HG03565 (cell line): ENCODE measurements around the gene BNC2.
"Not testable (repeated sequence)": the region's sequence is repeated elsewhere in the genome, so short reads cannot be mapped to it uniquely, and the experiment has no call there.

Experiments
- ATAC-seq: cut with Tn5 transposase; IDR thresholded peaks from one replicate; pipeline ENCODE4 v1.9.1; 2021; ENCODE audit warnings: mild to moderate bottlenecking, moderate library complexity; ENCODE audit not compliant: unreplicated experiment

BNC2 gene

DNA sequence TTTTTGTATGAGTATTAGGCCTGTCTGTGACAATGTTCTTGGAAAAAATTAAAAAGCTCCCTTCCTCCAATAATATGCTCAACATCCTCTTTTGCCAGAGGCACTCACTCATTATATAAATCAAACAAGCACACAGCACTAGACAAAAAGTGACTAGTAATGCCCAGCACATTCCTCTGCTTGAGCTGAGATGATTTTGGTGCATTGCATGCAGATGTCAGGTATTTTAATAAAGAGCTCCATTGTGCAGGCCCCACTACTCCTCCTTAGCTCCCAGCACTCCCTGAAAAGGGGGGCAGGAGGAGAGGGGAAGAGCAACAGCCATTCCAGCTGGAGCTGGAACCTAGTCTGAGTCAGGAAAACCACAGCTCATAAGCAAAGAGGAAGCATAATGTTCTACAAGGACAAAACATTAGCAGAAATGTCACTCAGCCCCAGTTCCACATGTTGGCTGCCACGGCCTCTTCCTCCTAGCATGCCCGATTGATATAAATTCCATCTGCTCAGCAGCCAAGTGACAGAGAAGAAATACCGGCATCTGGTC, 348.5 kb downstream of the BNC2 start:
- no peak for ATAC-seq

DNA sequence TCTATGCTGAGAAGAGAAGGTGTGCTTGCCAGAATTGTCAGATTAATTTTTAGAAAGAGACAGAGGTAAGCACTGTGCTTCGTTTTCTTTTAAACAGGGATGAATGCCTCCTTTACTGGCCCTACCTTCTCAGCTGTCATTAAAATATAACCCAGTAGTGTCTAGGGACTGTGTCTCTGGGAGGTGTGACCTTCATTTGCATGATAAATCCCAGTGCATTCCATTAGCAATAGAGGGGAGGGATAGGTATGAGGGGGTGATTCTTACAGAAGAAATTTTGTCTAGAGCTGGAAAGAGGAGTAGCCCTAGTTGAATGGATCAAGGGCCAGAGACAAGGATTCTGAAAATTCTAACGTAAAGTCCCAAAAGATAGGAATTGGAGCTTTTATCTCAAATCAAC, 351.5 kb downstream of the BNC2 start:
- no peak for ATAC-seq

DNA sequence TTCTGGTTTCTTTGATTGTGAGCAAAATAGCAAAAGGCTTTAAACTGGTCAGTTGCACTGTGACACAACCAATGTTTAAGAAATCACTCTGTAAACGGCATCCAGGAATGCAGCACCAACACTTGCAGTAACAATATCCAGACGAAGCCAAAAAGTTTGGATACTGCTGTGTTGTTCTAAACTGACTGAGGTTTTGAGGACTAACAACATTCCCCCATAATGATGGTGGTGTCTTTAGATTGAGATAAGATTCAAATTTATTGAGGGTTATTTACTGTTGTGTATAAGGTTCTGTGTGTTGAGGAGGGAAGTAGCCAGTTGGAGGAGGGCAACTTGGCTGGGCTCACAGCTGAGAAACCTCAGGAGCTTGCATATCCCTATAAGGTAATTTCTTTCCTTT, 353.6 kb downstream of the BNC2 start:
- no peak for ATAC-seq

DNA sequence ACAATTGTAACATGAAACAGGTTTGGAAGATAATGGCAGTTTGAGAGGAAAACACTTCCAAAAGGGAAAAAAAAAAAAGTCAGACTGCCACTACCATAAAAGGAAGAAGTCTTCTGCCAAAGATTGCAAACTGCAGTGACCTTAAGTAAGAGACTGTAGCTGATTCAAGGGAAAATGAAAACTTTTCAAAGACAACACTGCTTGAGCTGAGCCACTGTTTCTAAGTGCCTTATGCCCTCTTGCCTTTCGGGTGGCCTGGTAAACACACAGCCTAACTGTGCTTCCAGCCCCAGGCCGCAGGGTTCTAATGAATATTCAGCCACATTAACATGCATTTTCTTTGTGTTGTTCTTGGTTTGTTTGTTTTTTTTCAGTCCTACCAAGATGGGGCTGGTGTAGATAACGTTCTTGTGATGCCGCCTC, 354.6 kb downstream of the BNC2 start:
- ATAC-seq = no peak

DNA sequence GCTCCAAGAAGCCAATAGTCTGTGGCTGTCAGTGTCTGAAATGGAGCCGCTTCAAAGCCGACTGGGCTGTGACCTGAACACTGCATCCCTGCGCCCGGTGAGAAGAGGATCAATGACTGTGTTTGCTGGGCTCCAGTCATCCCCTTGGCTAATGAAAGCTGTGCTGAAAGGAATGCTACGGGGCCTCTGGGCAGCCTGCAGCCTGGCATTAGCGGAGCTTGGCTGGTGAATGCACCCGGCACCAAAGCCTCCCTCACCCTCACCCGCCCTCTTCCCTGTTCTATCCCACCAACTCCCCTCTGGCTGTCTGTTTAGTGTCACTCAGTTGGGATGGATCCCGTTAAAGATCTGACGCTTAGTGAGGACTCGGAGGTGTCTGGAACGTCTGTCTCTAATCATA, 355.3 kb downstream of the BNC2 start:
- no peak for ATAC-seq

DNA sequence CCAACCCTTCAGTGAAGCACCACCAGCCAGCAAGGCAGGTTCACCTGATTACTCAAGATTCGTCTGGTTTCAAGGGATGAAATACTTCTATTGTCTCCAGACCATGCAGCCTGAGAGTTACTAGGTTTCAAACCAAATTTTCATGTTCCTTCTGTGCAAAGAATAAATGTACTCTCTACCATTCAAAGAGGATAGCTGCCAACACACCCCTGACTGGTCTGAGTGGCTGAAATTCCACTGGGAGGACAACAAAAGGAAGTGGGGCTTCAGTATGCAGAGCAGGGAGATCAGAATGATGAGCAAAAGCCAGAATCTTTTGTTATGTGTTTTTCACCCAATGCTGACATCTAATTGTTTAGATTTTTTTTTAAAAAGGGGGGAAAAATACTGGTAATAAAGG, 356.3 kb downstream of the BNC2 start:
- no peak for ATAC-seq

DNA sequence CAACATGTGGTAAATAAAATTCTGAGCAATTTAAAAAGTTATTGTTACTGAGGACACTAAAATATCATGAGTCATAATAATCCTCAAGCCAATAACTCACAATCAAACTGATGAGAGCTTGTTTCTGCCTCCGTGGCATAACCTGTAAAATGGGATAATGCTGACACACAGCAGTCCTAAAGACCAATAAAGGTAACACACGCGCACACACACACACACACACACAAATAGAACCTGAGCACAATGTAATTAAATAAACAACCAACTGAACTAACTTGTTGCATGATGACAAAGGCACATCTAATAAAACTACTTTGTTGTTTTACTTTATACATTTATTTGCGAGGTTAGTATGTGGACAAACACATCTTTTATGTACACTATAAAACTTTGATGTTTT, 358.2 kb downstream of the BNC2 start:
- ATAC-seq = no peak

DNA sequence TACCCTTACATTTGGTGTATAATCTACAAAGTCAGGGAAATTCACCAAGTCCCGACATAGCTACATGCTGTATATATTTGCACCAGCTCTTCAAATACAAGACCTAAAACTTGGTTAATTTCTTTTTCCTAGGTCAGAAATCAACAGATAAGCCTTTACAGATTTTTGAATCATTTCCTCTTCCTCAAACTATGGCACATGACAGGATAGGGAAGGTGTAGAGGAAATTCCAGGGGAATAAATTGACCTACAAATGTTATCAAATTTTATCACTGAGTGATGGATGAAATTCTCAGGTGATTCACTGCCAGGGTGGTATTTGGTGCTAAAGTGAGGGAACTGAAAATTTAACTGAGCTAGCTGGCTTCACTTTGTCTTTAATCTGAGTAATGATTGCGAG, 360.0 kb downstream of the BNC2 start:
- no peak for ATAC-seq

DNA sequence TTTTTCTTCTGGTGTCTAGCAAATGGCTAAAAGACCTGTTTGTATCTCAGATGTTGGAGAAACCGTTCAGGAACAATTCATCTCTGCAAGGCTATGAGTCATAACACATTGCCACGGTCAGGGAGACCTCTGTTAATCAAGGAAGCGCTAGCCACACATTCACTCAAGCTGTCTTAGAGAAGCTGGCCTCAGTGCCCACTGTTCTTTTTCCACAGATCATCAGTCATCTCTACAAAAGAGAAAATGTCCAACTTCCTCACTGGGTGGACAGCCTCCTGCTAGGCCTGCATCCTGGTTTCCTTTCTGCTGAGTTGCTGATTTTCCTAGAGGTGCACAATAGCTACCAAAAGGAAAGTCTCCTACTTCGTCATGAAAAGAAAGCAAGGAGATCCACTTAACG, 360.5 kb downstream of the BNC2 start:
- no peak for ATAC-seq

DNA sequence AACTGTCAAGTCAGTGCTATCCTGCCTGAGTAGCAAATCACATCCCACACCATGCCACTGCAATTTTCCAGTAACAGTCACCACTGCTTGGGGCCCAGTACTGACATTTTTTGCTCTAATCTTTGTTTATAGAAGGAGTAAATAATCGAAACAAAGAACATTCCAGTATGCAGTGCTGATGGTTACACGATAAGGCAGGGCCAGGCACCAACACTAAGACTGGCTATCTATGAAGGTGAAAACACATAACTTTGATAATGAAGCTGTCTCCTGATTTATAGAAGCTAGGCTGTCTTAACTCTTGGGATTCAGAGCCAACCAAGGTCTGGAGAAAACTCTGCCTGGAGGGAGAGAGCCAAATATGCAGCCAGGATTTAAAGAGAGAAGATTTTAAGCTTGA, 365.3 kb downstream of the BNC2 start:
- ATAC-seq = no peak

DNA sequence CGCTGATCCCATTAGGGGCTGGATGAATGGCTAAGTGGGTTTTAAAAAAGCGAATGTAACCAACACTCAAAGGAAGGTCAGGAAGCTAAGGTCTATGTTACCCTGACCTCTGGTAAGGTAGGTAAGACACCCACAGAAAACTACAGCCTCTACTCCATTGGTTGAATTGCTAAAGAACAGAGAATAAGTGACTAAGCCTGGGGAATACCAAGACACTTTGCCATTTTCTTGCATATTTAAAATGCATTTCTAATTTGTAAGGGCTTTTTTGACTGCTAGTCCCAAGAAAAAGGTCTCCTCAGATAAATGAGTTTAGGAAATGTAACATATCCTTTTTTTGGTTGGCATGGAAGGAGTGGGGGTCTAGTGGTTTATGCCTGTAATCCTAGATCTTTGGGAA, 368.7 kb downstream of the BNC2 start:
- no peak for ATAC-seq

DNA sequence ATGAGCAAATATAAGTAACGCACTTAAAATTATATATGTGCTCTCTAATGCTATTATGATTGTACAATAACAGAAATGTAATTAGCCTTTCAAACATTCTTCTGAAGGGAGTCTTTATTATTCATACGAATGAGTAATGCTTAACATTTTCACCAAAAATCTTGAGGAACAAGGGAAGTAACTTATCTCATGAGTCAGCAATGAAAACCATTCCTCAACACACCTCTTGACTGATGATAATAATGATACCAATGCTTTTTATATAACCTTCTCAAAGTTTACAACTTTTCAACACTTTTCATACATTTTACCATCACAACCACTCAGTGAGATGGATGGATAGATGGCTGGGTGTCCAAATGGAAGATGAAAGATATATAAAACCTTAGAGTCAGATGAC, 369.3 kb downstream of the BNC2 start:
- no peak for ATAC-seq

DNA sequence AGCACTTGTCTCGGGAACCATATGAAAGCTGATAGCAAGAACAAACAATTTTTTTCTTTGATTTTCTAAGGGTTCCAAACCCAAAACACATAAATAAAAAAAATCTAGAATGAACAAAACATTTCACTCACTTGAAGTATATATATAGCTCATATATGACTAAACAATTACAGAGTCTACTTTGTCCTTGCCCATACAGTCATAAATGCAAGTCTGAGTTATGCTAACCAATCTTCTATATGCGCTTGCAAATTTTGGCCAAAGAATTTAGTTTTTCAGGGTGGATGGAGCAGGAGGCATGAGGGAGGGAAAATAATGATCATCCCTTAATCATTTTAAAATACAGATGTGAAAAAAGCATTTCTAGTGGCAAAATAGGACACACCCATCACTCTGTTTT, 370.1 kb downstream of the BNC2 start:
- ATAC-seq = no peak

DNA sequence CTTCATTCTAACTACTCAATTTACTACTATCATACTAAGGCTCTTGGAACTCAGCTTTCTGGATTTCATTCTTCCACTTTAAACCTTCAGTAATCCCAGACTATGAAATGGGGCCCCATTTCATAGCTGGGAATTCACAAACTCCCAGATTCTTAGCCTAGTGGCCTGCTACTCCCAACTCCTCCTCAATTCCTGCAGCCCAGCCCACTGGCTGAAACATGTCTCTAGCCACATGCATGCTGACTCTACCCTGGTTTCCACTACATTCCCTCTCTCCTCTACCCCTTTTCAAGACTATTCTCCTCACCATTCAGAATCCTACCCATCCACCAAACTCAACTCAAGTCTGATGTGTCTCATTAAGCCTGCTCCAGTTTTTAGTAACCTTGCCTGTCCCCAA, 370.6 kb downstream of the BNC2 start:
- no peak for ATAC-seq

DNA sequence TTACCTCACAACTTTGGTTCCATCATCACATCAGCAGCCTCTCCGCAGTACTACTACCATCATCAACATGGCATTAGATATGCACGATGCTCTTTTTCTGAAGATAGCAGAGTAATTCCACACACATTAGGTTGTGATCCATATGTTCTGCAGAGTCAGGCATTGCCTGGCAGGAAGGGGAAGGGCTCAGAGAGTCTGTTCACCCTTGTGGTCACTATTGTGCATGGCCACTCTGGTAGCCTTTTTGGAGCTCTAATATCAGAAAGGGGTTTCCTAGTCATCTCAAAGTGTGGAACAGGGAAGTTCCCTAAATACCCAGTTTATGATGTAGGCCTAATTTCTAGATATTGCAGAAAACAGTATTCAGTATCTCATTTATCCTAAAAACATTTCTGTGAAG, 373.6 kb downstream of the BNC2 start:
- no peak for ATAC-seq

DNA sequence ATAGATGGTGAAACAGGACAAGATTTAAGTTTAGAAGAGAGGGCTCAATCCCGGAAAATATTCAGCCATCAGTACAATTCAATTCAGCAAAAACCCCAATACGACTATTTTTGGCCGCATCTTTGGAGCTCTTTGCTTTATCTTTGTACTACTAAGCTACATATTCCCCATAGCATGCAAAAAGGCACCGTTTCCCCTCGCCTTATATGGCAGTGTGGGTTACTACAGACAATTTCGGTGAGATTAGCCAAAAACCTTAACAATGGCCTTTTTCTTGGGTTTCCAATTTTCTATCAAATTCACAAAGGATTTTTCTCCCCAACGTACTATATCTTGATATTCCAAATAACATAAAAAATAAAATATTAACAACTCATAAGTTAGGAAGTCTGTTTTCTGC, 382.6 kb downstream of the BNC2 start:
- ATAC-seq = no peak

DNA sequence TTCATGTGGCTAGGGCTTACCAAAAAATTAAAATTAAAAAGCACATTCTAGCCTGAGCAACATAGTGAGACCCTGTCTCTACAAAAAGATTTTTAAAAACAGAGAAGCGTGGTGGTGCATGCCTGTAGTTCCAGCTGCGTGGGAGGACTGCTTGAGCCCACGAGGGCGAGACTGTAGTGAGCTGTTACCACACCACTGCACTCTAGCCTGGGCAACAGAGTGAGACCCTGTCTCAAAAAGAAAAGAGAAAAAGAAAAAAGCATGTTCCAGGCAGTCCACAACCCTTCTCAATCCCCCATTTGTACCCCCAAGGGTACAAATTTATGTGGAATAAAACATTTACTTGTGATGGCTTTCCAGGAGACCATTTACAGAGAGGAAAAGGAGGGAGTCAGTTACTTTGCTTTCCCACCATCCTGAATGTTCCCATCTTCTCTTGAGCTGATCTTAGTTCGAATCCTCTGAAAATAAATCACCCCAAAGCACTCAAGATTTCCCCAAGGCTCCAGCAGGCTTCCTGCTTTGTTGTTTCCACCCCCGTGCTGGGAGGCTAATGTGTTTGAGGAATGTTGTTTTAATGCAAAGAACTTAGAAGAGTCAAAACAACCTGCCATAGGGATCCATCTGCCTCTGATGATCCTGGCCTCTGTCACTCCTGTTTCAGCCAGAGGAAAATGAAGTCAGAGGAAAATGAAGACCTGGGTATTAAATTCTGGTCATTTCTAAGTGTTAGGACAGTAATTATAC, 384.7 kb downstream of the BNC2 start:
- ATAC-seq = no peak

DNA sequence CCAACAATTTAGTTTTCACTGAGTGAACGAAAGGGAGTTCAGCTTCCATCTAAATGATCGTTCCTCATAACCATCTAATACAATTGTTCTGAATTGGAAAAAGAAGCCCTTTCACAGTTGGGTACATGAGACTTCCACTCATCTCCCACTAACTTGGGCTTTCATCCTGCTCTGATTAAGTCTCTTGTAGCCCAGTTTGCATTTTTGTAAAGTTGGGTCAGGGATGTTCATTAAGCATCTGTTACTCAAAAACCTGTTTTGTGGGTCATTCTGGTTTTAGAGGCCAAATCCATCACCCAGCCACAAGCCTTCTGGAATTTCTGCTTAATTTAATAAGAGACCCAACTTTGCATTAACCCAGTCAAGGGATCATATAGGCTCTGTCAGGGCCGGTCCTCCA, 385.3 kb downstream of the BNC2 start:
- ATAC-seq = no peak

DNA sequence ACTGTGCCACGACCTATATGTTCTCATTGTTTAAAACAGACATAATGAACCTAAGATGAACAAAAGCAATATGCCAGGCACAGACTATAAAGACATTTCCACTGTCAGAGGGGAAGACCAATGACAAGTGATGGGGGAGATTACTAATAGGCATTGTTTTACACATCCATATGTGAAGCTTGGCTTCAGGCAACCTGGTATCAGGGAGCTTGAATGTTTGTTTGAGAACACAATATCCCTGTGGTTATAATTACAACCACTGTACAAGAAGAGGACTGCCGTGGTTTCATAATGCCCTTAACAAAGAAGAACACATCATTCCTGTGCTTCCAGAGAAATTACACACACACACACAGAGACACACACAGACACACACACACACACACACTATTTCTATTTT, 385.7 kb downstream of the BNC2 start:
- no peak for ATAC-seq

DNA sequence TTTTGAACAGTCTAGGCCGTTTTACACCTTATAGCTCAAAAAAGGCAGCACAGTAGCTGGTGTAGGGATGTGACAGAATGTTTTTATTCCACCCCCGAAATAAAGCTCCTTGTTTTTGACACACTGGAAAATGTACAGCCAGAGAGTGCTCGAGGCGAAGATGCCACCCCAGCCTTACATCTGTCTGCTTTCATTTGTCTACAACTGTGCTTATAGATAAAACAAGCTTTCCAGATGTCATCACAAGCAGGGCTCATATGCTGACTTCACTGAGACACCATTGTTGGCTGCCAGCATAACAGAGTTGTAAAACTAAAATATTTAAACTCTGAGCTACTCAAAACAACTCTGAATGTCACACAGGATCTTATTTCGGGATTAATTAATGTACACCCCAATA, 386.3 kb downstream of the BNC2 start:
- no peak for ATAC-seq

DNA sequence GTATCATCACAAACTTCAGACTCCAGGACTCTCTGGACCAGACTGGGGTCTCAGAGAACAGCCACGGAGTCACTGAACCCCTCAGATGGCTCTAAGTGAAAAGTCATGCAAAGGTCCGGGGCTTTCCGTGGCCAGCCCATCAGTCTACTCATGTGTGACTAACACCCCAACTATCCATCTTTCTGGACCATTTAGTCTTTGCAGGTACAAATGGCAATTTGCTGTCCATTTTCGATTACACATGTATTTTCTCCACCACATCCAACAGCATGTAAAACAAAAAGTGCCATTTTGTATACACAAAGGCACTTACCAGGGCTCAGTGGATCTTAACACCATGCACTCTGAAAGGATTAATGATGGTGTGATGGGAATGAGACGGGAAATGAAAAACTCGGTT, 387.7 kb downstream of the BNC2 start:
- ATAC-seq = no peak

DNA sequence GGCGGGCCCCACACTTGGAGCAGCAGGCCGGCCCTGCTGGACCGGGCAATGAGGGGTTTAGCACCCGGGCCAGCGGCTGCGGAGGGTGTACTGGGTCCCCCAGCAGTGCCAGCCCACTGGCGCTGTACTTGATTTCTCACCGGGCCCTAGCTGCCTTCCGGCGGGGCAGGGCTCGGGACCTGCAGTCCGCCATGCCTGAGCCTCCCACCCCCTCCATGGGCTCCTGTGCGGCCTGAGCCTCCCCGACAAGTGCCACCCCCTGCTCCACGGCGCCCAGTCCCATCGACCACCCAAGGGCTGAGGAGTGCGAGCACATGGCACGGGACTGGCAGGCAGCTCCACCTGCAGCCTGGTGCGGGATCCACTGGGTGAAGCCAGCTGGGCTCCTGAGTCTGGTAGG, 389.9 kb downstream of the BNC2 start:
- ATAC-seq = not testable (repeated sequence)

DNA sequence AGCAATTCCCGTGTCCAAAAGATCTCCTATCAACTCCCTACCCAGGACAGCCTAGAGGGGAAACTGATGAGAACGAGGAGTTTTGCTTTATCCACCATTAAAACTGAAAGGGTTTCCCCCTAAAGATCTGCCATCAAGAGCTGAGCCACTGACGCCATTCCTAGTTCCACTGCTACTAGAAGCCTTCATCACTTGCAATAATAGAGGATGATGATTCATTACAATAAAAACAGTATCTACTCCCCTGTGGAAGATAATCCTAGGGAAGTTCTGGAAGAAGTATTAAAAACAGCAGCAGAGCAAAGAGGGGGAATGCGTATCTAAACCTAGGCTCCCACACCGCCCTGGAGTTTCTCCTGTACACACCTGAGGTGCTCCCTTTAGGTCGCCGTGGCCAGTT, 394.5 kb downstream of the BNC2 start:
- no peak for ATAC-seq
